NB4 (cell line): Measurements from ENCODE around the gene FMN2.

Experiments
- MYC ChIP-seq: IDR thresholded peaks from 2 replicates; pipeline ENCODE4 v1.6.1; 2011; ENCODE audit warnings: low read depth, low read length
- POLR2A ChIP-seq: IDR thresholded peaks from 2 replicates; pipeline ENCODE4 v1.6.1; 2011; ENCODE audit warnings: mild to moderate bottlenecking; ENCODE audit not compliant: insufficient read length; ENCODE audit errors: extremely low read depth
- TF ChIP-seq, protein P1 (sequence below): IDR thresholded peaks from one replicate; pipeline ENCODE4 v1.5.1; 2012; ENCODE audit warnings: low read depth, low read length
- TF ChIP-seq, protein P2 (sequence below): IDR thresholded peaks from 2 replicates; pipeline ENCODE4 v1.6.1; 2011; ENCODE audit warnings: low read depth, low read length

GRCh38 chr1:240084749-240085148, 6.9 kb upstream of the FMN2 start:
- TF ChIP-seq, protein P1, sequence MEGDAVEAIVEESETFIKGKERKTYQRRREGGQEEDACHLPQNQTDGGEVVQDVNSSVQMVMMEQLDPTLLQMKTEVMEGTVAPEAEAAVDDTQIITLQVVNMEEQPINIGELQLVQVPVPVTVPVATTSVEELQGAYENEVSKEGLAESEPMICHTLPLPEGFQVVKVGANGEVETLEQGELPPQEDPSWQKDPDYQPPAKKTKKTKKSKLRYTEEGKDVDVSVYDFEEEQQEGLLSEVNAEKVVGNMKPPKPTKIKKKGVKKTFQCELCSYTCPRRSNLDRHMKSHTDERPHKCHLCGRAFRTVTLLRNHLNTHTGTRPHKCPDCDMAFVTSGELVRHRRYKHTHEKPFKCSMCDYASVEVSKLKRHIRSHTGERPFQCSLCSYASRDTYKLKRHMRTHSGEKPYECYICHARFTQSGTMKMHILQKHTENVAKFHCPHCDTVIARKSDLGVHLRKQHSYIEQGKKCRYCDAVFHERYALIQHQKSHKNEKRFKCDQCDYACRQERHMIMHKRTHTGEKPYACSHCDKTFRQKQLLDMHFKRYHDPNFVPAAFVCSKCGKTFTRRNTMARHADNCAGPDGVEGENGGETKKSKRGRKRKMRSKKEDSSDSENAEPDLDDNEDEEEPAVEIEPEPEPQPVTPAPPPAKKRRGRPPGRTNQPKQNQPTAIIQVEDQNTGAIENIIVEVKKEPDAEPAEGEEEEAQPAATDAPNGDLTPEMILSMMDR = no peak
- TF ChIP-seq MYC (no peak), POLR2A (no peak)
- TF ChIP-seq, protein P2, sequence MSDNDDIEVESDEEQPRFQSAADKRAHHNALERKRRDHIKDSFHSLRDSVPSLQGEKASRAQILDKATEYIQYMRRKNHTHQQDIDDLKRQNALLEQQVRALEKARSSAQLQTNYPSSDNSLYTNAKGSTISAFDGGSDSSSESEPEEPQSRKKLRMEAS = no peak
